ENCODE results near the gene SLC25A22.

The SLC25A22 gene

GRCh38 chr11:791658-792534 is 6.2 kb downstream of the SLC25A22 start:
- no peak overlapping the region for H3K4me3 ChIP-seq (ENCODE audit: low read depth, low read length)
- no peak for TF ChIP-seq CTCF (IDR thresholded peaks at IDR 0.05; ENCODE audit: low read depth, low read length, missing control alignments)
- DNase-seq (ENCODE audit: low read depth), result no peak

- no peak overlapping the region for H3K4me3 ChIP-seq (ENCODE audit: low read depth, low read length)
- no peak for TF ChIP-seq CTCF (IDR thresholded peaks at IDR 0.05; ENCODE audit: low read depth, low read length, missing control alignments)
Observed at GRCh38 chr11:790721-791564, 7.1 kb downstream of the SLC25A22 start.

GRCh38 chr11:789943-790342 is 8.1 kb downstream of the SLC25A22 start, which contains the start of gene CEND1:
Gene CEND1 (minus strand): TSS chr11:790090. CDS start chr11:788576, 1,514 bp downstream.
- peak within 1 kb of the TSS; percentile 49 for H3K4me3 ChIP-seq (ENCODE audit: low read depth, low read length)
- no peak for DNase-seq (ENCODE audit: low read depth)
- TF ChIP-seq CTCF (IDR thresholded peaks at IDR 0.05; ENCODE audit: low read depth, low read length, missing control alignments), result no peak

More at GRCh38 chr11:790721-791564, 7.1 kb downstream of the SLC25A22 start:
- DNase-seq (ENCODE audit: low read depth), result no peak

GRCh38 chr11:788953-789940 is 8.8 kb downstream of the SLC25A22 start:
- TF ChIP-seq CTCF (IDR thresholded peaks at IDR 0.05; ENCODE audit: low read depth, low read length, missing control alignments), result no peak
- H3K4me3 ChIP-seq (ENCODE audit: low read depth, low read length), result peak overlapping the region; percentile 49
- DNase-seq (ENCODE audit: low read depth), result no peak

- no peak for DNase-seq (ENCODE audit: low read depth)
- H3K4me3 ChIP-seq (ENCODE audit: low read depth, low read length), result no peak overlapping the region
- peak; percentile 18 for TF ChIP-seq CTCF (IDR thresholded peaks at IDR 0.05; ENCODE audit: low read depth, low read length, missing control alignments)
Observed at GRCh38 chr11:788009-788640, 10.0 kb downstream of the SLC25A22 start.

Data from GM12864 (cell line).